ENCODE measurements around the gene PRKN. TPM values are rescaled to one million over a fixed set of nuclear protein-coding genes. Genes with fewer than 3 reads are reported as not detected.

Gene PRKN
- total RNA-seq, 1 donor from 2014 or later, result 5.1 TPM

- no peak for DNase-seq (ENCODE audit: low spot score)
- TF ChIP-seq CTCF (IDR thresholded peaks at IDR 0.05; ENCODE audit: unreplicated experiment), result no peak
- H3K27ac Mint-ChIP-seq (ENCODE audit: unreplicated experiment), result no peak overlapping the region
- H3K27me3 Mint-ChIP-seq (ENCODE audit: unreplicated experiment), result no peaks in the 10 kb centered on the region
- no peaks in the 10 kb centered on the region for H3K36me3 Mint-ChIP-seq (ENCODE audit: low read depth, unreplicated experiment)
- no peaks in the 10 kb centered on the region for H3K4me1 Mint-ChIP-seq (ENCODE audit: unreplicated experiment)
- H3K9me3 Mint-ChIP-seq (ENCODE audit: unreplicated experiment), result no peaks in the 10 kb centered on the region
- H3K4me3 Mint-ChIP-seq (ENCODE audit: unreplicated experiment), result no peak overlapping the region
These were observed 100.7 kb downstream of the PRKN start for GRCh38 chr6:162626869-162627268.

GRCh38 chr6:162625846-162626540, 101.6 kb downstream of the PRKN start:
- DNase-seq (ENCODE audit: low spot score), result no peak
- Mint-ChIP-seq H3K9me3 (ENCODE audit: unreplicated experiment) (no peaks in the 10 kb centered on the region), H3K4me1 (ENCODE audit: unreplicated experiment) (no peaks in the 10 kb centered on the region), H3K36me3 (ENCODE audit: low read depth, unreplicated experiment) (no peaks in the 10 kb centered on the region), H3K27me3 (ENCODE audit: unreplicated experiment) (no peaks in the 10 kb centered on the region), H3K27ac (ENCODE audit: unreplicated experiment) (no peak overlapping the region), H3K4me3 (ENCODE audit: unreplicated experiment) (no peak overlapping the region)
- TF ChIP-seq CTCF (IDR thresholded peaks at IDR 0.05; ENCODE audit: unreplicated experiment), result no peak

- no peak for DNase-seq (ENCODE audit: low spot score)
- Mint-ChIP-seq H3K4me1 (ENCODE audit: unreplicated experiment) (no peaks in the 10 kb centered on the region), H3K27me3 (ENCODE audit: unreplicated experiment) (no peaks in the 10 kb centered on the region), H3K9me3 (ENCODE audit: unreplicated experiment) (no peaks in the 10 kb centered on the region), H3K27ac (ENCODE audit: unreplicated experiment) (no peak overlapping the region), H3K36me3 (ENCODE audit: low read depth, unreplicated experiment) (no peaks in the 10 kb centered on the region), H3K4me3 (ENCODE audit: unreplicated experiment) (no peak overlapping the region)
- TF ChIP-seq CTCF (IDR thresholded peaks at IDR 0.05; ENCODE audit: unreplicated experiment), result no peak
These were observed 105.0 kb downstream of the PRKN start for GRCh38 chr6:162622572-162622971.

- DNase-seq (ENCODE audit: low spot score), result no peak
- Mint-ChIP-seq H3K27me3 (ENCODE audit: unreplicated experiment) (no peaks in the 10 kb centered on the region), H3K27ac (ENCODE audit: unreplicated experiment) (no peak overlapping the region), H3K36me3 (ENCODE audit: low read depth, unreplicated experiment) (no peaks in the 10 kb centered on the region), H3K9me3 (ENCODE audit: unreplicated experiment) (no peaks in the 10 kb centered on the region), H3K4me3 (ENCODE audit: unreplicated experiment) (no peak overlapping the region), H3K4me1 (ENCODE audit: unreplicated experiment) (no peaks in the 10 kb centered on the region)
- no peak for TF ChIP-seq CTCF (IDR thresholded peaks at IDR 0.05; ENCODE audit: unreplicated experiment)
These were observed 106.3 kb downstream of the PRKN start for GRCh38 chr6:162621246-162621645.

GRCh38 chr6:162620073-162620472, 107.5 kb downstream of the PRKN start:
- DNase-seq (ENCODE audit: low spot score), result no peak
- Mint-ChIP-seq H3K36me3 (ENCODE audit: low read depth, unreplicated experiment) (no peaks in the 10 kb centered on the region), H3K4me1 (ENCODE audit: unreplicated experiment) (no peaks in the 10 kb centered on the region), H3K9me3 (ENCODE audit: unreplicated experiment) (no peaks in the 10 kb centered on the region), H3K27ac (ENCODE audit: unreplicated experiment) (no peak overlapping the region), H3K27me3 (ENCODE audit: unreplicated experiment) (no peaks in the 10 kb centered on the region), H3K4me3 (ENCODE audit: unreplicated experiment) (no peak overlapping the region)
- no peak for TF ChIP-seq CTCF (IDR thresholded peaks at IDR 0.05; ENCODE audit: unreplicated experiment)
